ENCODE results near the gene GLRX.

DNA sequence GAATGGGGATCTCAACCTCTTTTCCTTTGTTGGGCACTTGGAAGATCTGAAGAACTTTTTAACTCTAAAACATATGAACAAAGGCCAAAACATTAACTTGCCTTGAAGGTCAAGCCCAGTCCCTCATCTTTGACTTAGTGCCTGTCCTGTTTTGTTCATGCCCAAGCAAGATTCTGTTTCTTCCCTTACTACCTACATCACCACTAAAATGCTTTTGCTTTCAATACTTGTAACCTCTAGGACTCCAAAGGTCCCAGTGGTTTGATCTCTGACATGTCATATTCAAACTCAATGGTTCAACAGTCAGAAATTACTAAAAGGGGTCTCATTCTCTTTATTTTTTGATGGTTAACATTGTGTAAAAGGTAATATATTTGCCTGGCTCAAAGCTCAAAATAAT is 24.0 kb downstream of the GLRX start:
- TF ChIP-seq, protein P1, sequence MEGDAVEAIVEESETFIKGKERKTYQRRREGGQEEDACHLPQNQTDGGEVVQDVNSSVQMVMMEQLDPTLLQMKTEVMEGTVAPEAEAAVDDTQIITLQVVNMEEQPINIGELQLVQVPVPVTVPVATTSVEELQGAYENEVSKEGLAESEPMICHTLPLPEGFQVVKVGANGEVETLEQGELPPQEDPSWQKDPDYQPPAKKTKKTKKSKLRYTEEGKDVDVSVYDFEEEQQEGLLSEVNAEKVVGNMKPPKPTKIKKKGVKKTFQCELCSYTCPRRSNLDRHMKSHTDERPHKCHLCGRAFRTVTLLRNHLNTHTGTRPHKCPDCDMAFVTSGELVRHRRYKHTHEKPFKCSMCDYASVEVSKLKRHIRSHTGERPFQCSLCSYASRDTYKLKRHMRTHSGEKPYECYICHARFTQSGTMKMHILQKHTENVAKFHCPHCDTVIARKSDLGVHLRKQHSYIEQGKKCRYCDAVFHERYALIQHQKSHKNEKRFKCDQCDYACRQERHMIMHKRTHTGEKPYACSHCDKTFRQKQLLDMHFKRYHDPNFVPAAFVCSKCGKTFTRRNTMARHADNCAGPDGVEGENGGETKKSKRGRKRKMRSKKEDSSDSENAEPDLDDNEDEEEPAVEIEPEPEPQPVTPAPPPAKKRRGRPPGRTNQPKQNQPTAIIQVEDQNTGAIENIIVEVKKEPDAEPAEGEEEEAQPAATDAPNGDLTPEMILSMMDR (IDR thresholded peaks at IDR 0.05) = no peak
- no peak for TF ChIP-seq POLR2AphosphoS5 (IDR thresholded peaks at IDR 0.05; ENCODE audit: insufficient read depth in 1 of 2, low read depth in 1 of 2)
- no peak for TF ChIP-seq POLR2A (IDR thresholded peaks at IDR 0.05)

All from vagina (tissue), 2 donors.